ENCODE data around the gene LAG3.
"Not testable (repeated sequence)": the region's sequence is repeated elsewhere in the genome, so short reads cannot be mapped to it uniquely, and the experiment has no call there.

The LAG3 gene

DNA sequence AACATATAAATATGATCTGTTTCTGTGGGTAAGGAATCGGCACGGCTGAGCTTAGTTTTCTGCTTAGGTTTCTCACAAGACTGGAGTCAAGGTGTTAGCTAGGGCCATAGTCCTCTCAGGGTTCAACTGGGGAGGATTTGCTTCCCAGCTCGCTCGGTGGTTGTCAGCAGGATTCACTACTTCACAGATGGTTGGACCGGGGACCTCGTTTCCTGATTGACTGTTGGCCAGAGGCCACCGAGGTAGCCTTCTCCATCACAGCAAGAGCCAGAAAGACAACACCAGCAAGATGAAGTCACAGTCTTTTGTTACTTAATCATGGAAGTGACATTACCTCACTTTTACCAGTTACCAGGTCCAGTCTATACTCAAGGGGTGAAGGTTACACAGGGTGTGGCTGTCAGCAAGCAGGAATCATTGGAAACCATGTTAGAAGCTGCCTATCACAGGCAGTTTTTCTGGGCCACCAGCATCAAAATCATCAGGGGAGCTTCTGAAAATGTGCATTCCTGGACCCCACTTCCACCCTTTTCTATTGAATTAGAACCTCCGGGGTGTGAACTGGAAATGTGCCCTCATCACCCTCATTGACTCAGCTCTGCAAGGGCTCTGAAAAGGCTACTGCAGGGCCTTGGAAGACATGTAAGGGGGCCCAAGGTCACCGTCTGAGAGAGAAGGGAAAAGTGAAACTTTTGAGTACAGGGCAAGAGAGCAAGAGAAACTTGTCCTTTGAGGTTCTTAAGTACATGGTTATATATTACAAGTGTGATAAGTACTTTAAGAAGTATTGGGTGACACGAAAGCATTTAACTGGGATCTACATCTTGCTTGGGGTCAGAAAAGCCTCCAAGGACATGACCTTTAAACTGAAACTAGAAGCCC is 37.6 kb upstream of the LAG3 start:
- TF ChIP-seq, protein P1, sequence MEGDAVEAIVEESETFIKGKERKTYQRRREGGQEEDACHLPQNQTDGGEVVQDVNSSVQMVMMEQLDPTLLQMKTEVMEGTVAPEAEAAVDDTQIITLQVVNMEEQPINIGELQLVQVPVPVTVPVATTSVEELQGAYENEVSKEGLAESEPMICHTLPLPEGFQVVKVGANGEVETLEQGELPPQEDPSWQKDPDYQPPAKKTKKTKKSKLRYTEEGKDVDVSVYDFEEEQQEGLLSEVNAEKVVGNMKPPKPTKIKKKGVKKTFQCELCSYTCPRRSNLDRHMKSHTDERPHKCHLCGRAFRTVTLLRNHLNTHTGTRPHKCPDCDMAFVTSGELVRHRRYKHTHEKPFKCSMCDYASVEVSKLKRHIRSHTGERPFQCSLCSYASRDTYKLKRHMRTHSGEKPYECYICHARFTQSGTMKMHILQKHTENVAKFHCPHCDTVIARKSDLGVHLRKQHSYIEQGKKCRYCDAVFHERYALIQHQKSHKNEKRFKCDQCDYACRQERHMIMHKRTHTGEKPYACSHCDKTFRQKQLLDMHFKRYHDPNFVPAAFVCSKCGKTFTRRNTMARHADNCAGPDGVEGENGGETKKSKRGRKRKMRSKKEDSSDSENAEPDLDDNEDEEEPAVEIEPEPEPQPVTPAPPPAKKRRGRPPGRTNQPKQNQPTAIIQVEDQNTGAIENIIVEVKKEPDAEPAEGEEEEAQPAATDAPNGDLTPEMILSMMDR (IDR thresholded peaks at IDR 0.05), result no peak
- Histone ChIP-seq H3K27ac (no peak overlapping the region), H3K4me3 (no peak overlapping the region)
- DNase-seq (ENCODE audit: low spot score), result no peak

DNA sequence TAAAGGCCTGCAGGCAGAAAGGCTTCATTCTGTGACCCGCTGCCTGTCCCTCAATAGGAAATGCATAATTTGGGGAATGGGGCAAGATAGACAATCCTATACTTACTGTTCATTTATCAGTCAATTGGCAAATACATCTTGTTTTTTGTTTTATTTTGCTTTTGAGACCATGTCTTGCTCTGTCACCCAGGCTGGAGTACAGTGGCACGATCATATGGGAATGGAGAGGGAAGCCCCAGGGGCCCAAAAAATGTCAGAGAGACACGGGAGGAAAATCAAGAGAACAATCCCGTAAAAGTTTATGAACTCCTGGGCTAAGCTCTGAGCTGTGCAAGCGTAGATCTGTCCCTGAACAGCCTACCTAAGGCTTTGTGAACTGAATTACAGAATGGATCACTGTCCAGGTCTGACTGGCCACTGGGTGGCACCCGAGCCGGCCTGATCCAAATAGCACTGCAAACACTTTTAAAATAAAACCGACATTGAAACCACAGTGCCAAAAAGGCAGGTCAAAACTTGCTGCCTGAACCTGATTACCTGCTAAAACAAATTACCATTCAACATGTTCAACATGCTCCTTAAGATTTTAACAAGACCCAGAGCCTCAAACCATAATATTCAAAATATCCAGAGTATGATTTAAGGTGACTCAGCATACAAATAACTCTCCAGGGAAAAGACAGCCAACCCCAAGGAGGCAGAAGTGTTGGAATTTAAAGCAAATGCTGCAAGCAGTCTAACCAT is 36.7 kb upstream of the LAG3 start:
- peak overlapping the region in 1 of 2 donors; percentile 31 for H3K27ac ChIP-seq
- DNase-seq (ENCODE audit: low spot score), result no peak
- TF ChIP-seq, protein P1 (IDR thresholded peaks at IDR 0.05), result peak; percentile 52
- H3K4me3 ChIP-seq, result no peak overlapping the region

DNA sequence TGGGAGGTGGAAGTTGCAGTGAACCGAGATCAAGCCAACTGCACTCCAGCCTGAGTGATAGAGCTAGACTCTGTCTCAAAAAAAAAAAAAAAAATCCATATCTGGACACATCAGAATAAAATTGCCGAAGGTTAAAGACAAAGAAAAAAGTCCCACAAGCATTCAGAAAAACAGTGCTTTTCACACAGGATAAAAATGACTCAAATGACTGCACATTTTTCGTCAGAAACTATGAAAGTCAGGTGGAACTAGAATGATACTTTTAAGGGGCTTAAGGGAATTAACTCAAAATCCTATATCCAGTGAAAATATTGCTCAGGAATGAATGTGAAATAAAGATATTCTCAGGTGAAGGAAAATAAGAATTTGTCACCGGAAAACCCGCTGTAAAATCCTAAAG is 35.6 kb upstream of the LAG3 start:
- Histone ChIP-seq H3K4me3 (no peak overlapping the region), H3K27ac (no peak overlapping the region)
- TF ChIP-seq, protein P1 (IDR thresholded peaks at IDR 0.05), result no peak
- DNase-seq (ENCODE audit: low spot score), result no peak

DNA sequence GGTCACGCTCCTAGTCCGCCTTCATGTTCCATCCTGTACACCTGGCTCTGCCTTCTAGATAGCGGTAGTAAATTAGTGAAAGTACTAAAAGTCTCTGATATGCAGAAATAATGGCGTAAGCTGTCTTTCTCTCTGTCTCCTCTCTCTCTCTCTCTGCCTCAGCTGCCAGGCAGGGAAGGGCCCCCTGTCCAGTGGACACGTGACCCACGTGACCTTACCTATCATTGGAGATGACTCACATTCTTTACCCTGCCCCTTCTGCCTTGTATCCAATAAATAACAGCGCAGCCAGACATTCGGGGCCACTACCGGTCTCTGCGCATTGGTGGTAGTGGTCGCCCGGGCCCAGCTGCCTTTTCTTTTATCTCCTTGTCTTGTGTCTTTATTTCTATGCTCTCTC is 30.2 kb upstream of the LAG3 start:
- H3K27ac ChIP-seq; H3K4me3 ChIP-seq; DNase-seq (ENCODE audit: low spot score): not testable (repeated sequence)

DNA sequence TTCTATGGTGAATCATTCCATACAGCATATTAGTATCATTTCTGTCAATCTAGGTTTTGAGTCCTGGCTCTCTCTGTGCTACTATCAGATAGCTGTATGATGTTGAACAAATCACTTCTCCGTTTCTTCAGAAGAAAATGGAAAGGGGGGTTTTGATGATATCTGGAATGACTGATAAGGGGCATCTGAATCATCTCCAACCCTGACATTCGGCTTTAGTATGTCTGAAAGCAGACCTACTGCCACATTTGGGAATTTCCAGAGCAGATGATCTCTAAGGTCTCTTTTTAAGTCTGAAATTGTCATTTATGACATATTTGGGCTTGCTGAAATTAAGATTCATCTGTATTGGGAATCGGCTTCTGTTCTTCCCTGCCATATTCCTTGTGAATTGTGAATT is 29.5 kb upstream of the LAG3 start:
- H3K4me3 ChIP-seq, result no peak overlapping the region
- H3K27ac ChIP-seq, result no peak overlapping the region
- TF ChIP-seq, protein P1 (IDR thresholded peaks at IDR 0.05), result no peak
- DNase-seq (ENCODE audit: low spot score), result no peak

DNA sequence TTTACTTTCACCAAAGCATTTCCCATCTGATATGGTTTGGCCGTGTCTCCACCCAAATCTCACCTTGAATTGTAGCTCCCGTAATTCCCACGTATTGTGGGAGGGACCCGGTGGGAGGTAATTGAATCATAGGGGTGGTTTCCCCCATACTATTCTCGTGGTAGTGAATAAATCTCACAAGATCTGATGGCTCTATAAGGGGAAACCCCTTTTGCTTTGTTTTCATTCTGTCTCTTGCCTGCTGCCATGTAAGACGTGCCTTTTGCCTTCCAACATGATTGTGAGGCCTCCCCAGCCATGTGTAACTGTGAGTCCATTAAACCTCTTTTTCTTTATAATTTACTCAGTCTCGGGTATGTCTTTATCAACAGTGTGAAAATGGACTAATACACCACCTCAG is 29.0 kb upstream of the LAG3 start:
- H3K27ac ChIP-seq; DNase-seq (ENCODE audit: low spot score); H3K4me3 ChIP-seq: not testable (repeated sequence)

DNA sequence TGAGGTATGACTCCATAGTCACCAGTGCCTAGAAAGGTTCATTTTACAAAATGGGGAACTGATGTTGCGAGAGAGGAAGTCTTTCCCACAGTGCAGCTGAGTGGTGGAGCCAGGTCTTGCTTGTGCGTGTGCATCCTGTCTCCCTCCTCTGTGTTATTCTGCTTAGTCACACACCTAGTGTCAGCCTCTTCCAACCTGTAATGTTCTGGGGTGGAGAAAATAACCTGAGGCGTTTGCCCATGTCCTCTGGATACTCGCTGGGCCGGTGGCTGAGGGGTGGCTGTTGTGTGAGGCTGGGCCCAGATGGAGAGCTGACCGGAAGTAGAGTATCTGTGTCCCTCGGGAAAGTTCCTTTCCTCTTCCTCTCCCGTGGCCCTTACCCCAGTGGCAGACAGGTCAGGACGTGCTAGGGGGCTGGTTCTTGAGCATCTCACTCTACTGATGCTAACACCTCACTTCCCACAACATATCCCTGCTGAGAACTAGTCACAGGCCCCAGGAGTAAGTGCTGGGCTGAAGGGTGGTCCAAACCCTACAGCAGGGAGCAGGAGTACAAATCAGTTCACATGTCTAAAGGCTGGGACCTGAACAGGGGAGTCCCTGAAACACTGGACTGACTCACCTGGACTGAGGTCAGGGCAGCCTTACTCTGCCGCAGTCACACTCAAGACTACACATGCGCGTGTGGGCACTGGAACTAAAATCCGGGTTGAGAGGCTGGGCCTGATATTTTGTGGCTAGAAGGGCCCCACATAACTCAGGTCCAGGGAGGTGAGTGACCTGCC is 26.4 kb upstream of the LAG3 start:
- no peak for DNase-seq (ENCODE audit: low spot score)
- TF ChIP-seq, protein P1 (IDR thresholded peaks at IDR 0.05), result no peak
- H3K27ac ChIP-seq, result peak overlapping the region in 1 of 2 donors; percentile 57
- no peak overlapping the region for H3K4me3 ChIP-seq
